ENCODE measurements around the gene ADAMTS16. TPM values are rescaled to one million over a fixed set of nuclear protein-coding genes. Genes with fewer than 3 reads are reported as not detected.

Gene ADAMTS16
- total and polyA plus RNA-seq, 2 donors (not counting 3 experiments of a cell fraction or from before 2014, with no cell fraction given), result not detected

- TF ChIP-seq FOS (IDR thresholded peaks at IDR 0.05; ENCODE audit: borderline replicate concordance, insufficient read depth, low read length) (no peak), POLR2AphosphoS5 (IDR thresholded peaks at IDR 0.05; ENCODE audit: insufficient read depth, low read depth, low read length) (no peak), POLR2A (IDR thresholded peaks at IDR 0.05; ENCODE audit: low read depth, low read length) (no peak), EZH2 (IDR thresholded peaks at IDR 0.05; ENCODE audit: borderline replicate concordance, low read depth, low read length, severe bottlenecking) (no peak), JUN (IDR thresholded peaks at IDR 0.05; ENCODE audit: borderline replicate concordance, insufficient read depth, insufficient read length, low read depth) (no peak), MYC (IDR thresholded peaks at IDR 0.05; ENCODE audit: low read depth, low read length) (no peak), CTCF (IDR thresholded peaks at IDR 0.05; ENCODE audit: extremely low read depth in 1 of 2, insufficient read depth in 1 of 2, low read depth in 1 of 2, low read length in 2 of 2) (no peak), GATA2 (IDR thresholded peaks at IDR 0.05; ENCODE audit: insufficient read depth, insufficient read length, low read depth, low read length) (no peak), MAX (IDR thresholded peaks at IDR 0.05; ENCODE audit: insufficient read depth, insufficient read length) (no peak)
- intact Hi-C loops (cut with micrococcal nuclease) (no loop called here), dilution Hi-C loops (cut with MboI; ENCODE audit: extremely low pct_ligation_motif_present, low sequenced_read_pairs) (no loop called here)
- DNase-seq (ENCODE audit: low read depth, low spot score), result no peak
- FAIRE-seq, result no peak
- no peaks in the 10 kb centered on the region for H4K20me1 ChIP-seq (replicated peaks; ENCODE audit: control insufficient read depth, extremely low read depth, insufficient read depth, low read length)
- CTCF ChIA-PET, result no interaction called here
- H3K9ac ChIP-seq (replicated peaks; ENCODE audit: extremely low read depth, insufficient read depth, low read length), result no peak overlapping the region
- H3K4me1 ChIP-seq (ENCODE audit: control insufficient read depth, extremely low read depth, insufficient read depth, low read length), result no peaks in the 10 kb centered on the region
- POLR2A ChIA-PET, result no interaction called here
- H3K27me3 ChIP-seq (ENCODE audit: control insufficient read depth in 2 of 2, insufficient read depth in 2 of 2, low read length in 2 of 2), result no peaks in the 10 kb centered on the region
- H3K36me3 ChIP-seq (ENCODE audit: control insufficient read depth in 2 of 2, extremely low read depth in 1 of 2, insufficient read depth in 2 of 2, low read length in 2 of 2), result no peaks in the 10 kb centered on the region
- no peak overlapping the region for H3K4me3 ChIP-seq (replicated peaks in 1 of 3; ENCODE audit: insufficient read depth in 1 of 3, low read depth in 1 of 3, low read length in 3 of 3)
- no peak overlapping the region for H2AFZ ChIP-seq (ENCODE audit: low read depth, low read length)
- H3K9me1 ChIP-seq (replicated peaks; ENCODE audit: control insufficient read depth, extremely low read depth, insufficient read depth, low read length), result no peaks in the 10 kb centered on the region
- H3K27ac ChIP-seq (ENCODE audit: insufficient read depth, low read depth, low read length), result no peak overlapping the region
- no peaks in the 10 kb centered on the region for H3K79me2 ChIP-seq (ENCODE audit: control insufficient read depth, insufficient read depth, low read length)
- BruUV-seq (replicated peaks), result no TSS peak
- no peaks in the 10 kb centered on the region for H3K9me3 ChIP-seq (replicated peaks; ENCODE audit: control insufficient read depth, insufficient read depth, low read length)
- no peak overlapping the region for H3K4me2 ChIP-seq (ENCODE audit: insufficient read depth, low read length)
These were observed 14.6 kb downstream of the ADAMTS16 start for GRCh38 chr5:5154733-5155132.

Data from endothelial cell of umbilical vein (primary cell).